ENCODE measurements around the gene ALG8. TPM values are rescaled to one million over a fixed set of nuclear protein-coding genes. Genes with fewer than 3 reads are reported as not detected.

ALG8 gene
- total RNA-seq, 1 experiment from 2014 or later, result 67.5 TPM

GRCh38 chr11:78063440-78064181 is 75.8 kb downstream of the ALG8 start, which contains the start of gene THRSP:
TSS of gene THRSP (plus strand) at chr11:78063861. CDS start at chr11:78063882, 21 bp downstream.
- Histone ChIP-seq H3F3A (ENCODE audit: insufficient read depth, low read depth) (no peaks in the 10 kb centered on the region), H3K36me3 (ENCODE audit: low read depth) (peaks cover 10% of the 10 kb centered on the region; the same call in 1 of the 2 replicates), H3K27ac (no peak within 1 kb of the TSS), H3K9me2 (ENCODE audit: insufficient read depth) (no peaks in the 10 kb centered on the region), H3K4me1 (replicated peaks; ENCODE audit: insufficient read depth) (no peaks in the 10 kb centered on the region), H3K27me3 (ENCODE audit: insufficient read depth, low read depth) (no peaks in the 10 kb centered on the region), H3K4me2 (no peak within 1 kb of the TSS), H4K20me1 (ENCODE audit: insufficient read depth) (no peaks in the 10 kb centered on the region), H2AFZ (no peak within 1 kb of the TSS), H3K9me3 (ENCODE audit: insufficient read depth, low read depth) (no peaks in the 10 kb centered on the region), H3K79me2 (ENCODE audit: low read depth) (no peaks in the 10 kb centered on the region), H3K4me3 (no peak within 1 kb of the TSS)
- no peak for DNase-seq
- CTCF ChIA-PET, result interaction anchor here (0.5 kb wide), 1 partner anchor 41 kb away, joined by 3 read pairs; no protein-coding TSS in a partner anchor
- intact Hi-C loops (cut with micrococcal nuclease; ENCODE audit: unreplicated experiment), result no loop called here
- TF ChIP-seq, protein P1, sequence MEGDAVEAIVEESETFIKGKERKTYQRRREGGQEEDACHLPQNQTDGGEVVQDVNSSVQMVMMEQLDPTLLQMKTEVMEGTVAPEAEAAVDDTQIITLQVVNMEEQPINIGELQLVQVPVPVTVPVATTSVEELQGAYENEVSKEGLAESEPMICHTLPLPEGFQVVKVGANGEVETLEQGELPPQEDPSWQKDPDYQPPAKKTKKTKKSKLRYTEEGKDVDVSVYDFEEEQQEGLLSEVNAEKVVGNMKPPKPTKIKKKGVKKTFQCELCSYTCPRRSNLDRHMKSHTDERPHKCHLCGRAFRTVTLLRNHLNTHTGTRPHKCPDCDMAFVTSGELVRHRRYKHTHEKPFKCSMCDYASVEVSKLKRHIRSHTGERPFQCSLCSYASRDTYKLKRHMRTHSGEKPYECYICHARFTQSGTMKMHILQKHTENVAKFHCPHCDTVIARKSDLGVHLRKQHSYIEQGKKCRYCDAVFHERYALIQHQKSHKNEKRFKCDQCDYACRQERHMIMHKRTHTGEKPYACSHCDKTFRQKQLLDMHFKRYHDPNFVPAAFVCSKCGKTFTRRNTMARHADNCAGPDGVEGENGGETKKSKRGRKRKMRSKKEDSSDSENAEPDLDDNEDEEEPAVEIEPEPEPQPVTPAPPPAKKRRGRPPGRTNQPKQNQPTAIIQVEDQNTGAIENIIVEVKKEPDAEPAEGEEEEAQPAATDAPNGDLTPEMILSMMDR (conservative IDR thresholded peaks at IDR 0.05), result no peak
- no peak for TF ChIP-seq EZH2 (IDR thresholded peaks at IDR 0.05; ENCODE audit: low read depth)
- POLR2A ChIA-PET (ENCODE audit: unreplicated experiment), result interaction anchor here (0.6 kb wide), 1 partner anchor 69 kb away, joined by 6 read pairs; no protein-coding TSS in a partner anchor
- no TSS peak for BruUV-seq (replicated peaks)

DNA sequence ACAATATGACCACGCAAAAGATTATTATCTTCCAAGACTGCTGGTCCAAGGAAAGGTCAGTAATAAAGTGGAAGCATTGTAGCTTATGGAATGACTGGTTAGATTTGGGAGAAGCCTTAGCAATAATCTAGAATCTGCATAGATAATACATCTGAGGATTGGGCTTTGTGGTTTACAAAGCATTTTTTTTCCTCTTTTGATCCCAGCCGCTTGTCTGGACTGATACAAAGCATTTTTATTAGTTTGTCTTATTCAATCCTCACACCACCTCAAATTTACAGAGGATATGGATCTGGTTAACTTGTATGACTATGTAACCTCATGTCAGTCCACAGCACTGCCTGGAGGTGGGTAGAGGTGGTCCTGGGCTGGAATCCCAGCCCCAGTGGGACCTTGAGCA is 76.8 kb downstream of the ALG8 start:
- Histone ChIP-seq H3K9me3 (ENCODE audit: insufficient read depth, low read depth) (no peaks in the 10 kb centered on the region), H3F3A (ENCODE audit: insufficient read depth, low read depth) (no peaks in the 10 kb centered on the region), H3K79me2 (ENCODE audit: low read depth) (no peaks in the 10 kb centered on the region), H3K36me3 (ENCODE audit: low read depth) (peaks cover 4% of the 10 kb centered on the region; the same call in 1 of the 2 replicates), H3K4me2 (no peak overlapping the region), H3K4me3 (no peak overlapping the region), H2AFZ (no peak overlapping the region), H3K27ac (no peak overlapping the region), H4K20me1 (ENCODE audit: insufficient read depth) (no peaks in the 10 kb centered on the region), H3K27me3 (ENCODE audit: insufficient read depth, low read depth) (no peaks in the 10 kb centered on the region), H3K9me2 (ENCODE audit: insufficient read depth) (no peaks in the 10 kb centered on the region), H3K4me1 (replicated peaks; ENCODE audit: insufficient read depth) (no peaks in the 10 kb centered on the region)
- CTCF ChIA-PET, result interaction anchor here (0.5 kb wide), 1 partner anchor 42 kb away, joined by 3 read pairs; no protein-coding TSS in a partner anchor
- POLR2A ChIA-PET (ENCODE audit: unreplicated experiment), result interaction anchor here (0.6 kb wide), 1 partner anchor 68 kb away, joined by 6 read pairs; no protein-coding TSS in a partner anchor
- DNase-seq, result no peak
- no peak for TF ChIP-seq EZH2 (IDR thresholded peaks at IDR 0.05; ENCODE audit: low read depth)
- TF ChIP-seq, protein P1 (conservative IDR thresholded peaks at IDR 0.05), result no peak
- no TSS peak for BruUV-seq (replicated peaks)
- intact Hi-C loops (cut with micrococcal nuclease; ENCODE audit: unreplicated experiment), result no loop called here

DNA sequence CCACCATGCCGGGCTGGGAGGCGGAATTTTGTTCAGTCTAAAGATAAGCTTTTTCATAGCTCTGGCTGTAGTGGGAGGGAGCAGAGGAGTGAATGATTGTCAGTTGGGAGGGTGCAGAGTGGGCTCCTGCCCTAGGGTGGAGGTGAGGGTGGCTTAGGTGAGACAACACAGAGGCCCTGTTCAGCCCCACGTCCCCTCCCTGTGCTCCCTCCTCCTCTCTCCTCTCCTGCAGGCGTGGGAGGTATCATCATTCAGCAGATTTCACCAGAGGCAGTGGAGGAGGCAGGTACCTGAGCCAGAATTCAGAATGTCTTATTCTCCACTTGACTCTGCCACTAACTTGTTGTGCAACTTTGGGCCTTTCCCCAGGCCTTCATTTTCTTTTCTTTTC is 77.5 kb downstream of the ALG8 start:
- Histone ChIP-seq H3K27ac (no peak overlapping the region), H3K36me3 (ENCODE audit: low read depth) (no peaks in the 10 kb centered on the region), H3K79me2 (ENCODE audit: low read depth) (no peaks in the 10 kb centered on the region), H2AFZ (no peak overlapping the region), H3K27me3 (ENCODE audit: insufficient read depth, low read depth) (no peaks in the 10 kb centered on the region), H3K9me2 (ENCODE audit: insufficient read depth) (no peaks in the 10 kb centered on the region), H3K9me3 (ENCODE audit: insufficient read depth, low read depth) (no peaks in the 10 kb centered on the region), H3K4me2 (no peak overlapping the region), H3K4me3 (no peak overlapping the region), H4K20me1 (ENCODE audit: insufficient read depth) (no peaks in the 10 kb centered on the region), H3F3A (ENCODE audit: insufficient read depth, low read depth) (no peaks in the 10 kb centered on the region), H3K4me1 (replicated peaks; ENCODE audit: insufficient read depth) (no peaks in the 10 kb centered on the region)
- intact Hi-C loops (cut with micrococcal nuclease; ENCODE audit: unreplicated experiment), result no loop called here
- TF ChIP-seq, protein P1 (conservative IDR thresholded peaks at IDR 0.05), result no peak
- ChIA-PET POLR2A (ENCODE audit: unreplicated experiment) (no interaction called here), CTCF (no interaction called here)
- no peak for DNase-seq
- no TSS peak for BruUV-seq (replicated peaks)
